GM12864 (cell line): ENCODE results near the gene NUMA1.

ENCODE experiments used
- DNase-seq: peaks from one replicate; pipeline ENCODE4 v3.0.0-alpha.2; 2011; ENCODE audit warnings: low read depth
- H3K4me3 ChIP-seq: 2 replicates; pipeline ENCODE4 v1.5.1; 2011; ENCODE audit warnings: mild to moderate bottlenecking, low read depth, low read length, control low read depth
- CTCF ChIP-seq: IDR thresholded peaks from 2 replicates; pipeline ENCODE4 v1.5.1; 2011; ENCODE audit warnings: low read depth, mild to moderate bottlenecking, moderate library complexity, low read length, control low read depth, inconsistent platforms; ENCODE audit errors: missing control alignments

Gene NUMA1

GRCh38 chr11:71996946-71997345, 83.4 kb downstream of the NUMA1 start:
- no peak for TF ChIP-seq CTCF
- no peak overlapping the region for H3K4me3 ChIP-seq
- DNase-seq: no peak

- no peak for TF ChIP-seq CTCF
- H3K4me3 ChIP-seq: no peak overlapping the region
- no peak for DNase-seq
Measured at GRCh38 chr11:71996517-71996916, 83.8 kb downstream of the NUMA1 start.

GRCh38 chr11:71995726-71996291, 84.5 kb downstream of the NUMA1 start:
- DNase-seq: no peak
- TF ChIP-seq CTCF: no peak
- H3K4me3 ChIP-seq: no peak overlapping the region

GRCh38 chr11:71994786-71995185, 85.6 kb downstream of the NUMA1 start:
- no peak for DNase-seq
- H3K4me3 ChIP-seq: no peak overlapping the region
- no peak for TF ChIP-seq CTCF

- no peak for DNase-seq
- no peak for TF ChIP-seq CTCF
- no peak overlapping the region; the same call in 1 of the 2 replicates for H3K4me3 ChIP-seq
Measured at GRCh38 chr11:71992136-71992730, 88.1 kb downstream of the NUMA1 start.

GRCh38 chr11:71991494-71991893, 88.8 kb downstream of the NUMA1 start:
- peak; percentile 91 for DNase-seq
- H3K4me3 ChIP-seq: no peak overlapping the region
- TF ChIP-seq CTCF: no peak

GRCh38 chr11:71990701-71991100, 89.6 kb downstream of the NUMA1 start:
- no peak for DNase-seq
- no peak for TF ChIP-seq CTCF

More at GRCh38 chr11:71990701-71991100, 89.6 kb downstream of the NUMA1 start:
- no peak overlapping the region for H3K4me3 ChIP-seq
